ENCODE measurements around the gene BHMT2.

BHMT2 gene

GRCh38 chr5:79075646-79076426 is 6.3 kb downstream of the BHMT2 start:
- Histone ChIP-seq H3K9me3 (ENCODE audit: severe bottlenecking) (no peaks in the 10 kb centered on the region), H3K4me1 (ENCODE audit: insufficient read depth, poor library complexity, severe bottlenecking) (no peaks in the 10 kb centered on the region), H3K27ac (ENCODE audit: poor library complexity, severe bottlenecking) (no peak overlapping the region), H3K4me3 (ENCODE audit: severe bottlenecking) (no peak overlapping the region), H3K27me3 (ENCODE audit: insufficient read depth, poor library complexity, severe bottlenecking) (no peaks in the 10 kb centered on the region), H3K36me3 (ENCODE audit: low read depth) (no peaks in the 10 kb centered on the region)
- no peak for TF ChIP-seq CTCF (IDR thresholded peaks at IDR 0.05; ENCODE audit: poor library complexity, severe bottlenecking)
- no peak for DNase-seq (ENCODE audit: low spot score)
- ATAC-seq (ENCODE audit: low read depth), result no peak

DNA sequence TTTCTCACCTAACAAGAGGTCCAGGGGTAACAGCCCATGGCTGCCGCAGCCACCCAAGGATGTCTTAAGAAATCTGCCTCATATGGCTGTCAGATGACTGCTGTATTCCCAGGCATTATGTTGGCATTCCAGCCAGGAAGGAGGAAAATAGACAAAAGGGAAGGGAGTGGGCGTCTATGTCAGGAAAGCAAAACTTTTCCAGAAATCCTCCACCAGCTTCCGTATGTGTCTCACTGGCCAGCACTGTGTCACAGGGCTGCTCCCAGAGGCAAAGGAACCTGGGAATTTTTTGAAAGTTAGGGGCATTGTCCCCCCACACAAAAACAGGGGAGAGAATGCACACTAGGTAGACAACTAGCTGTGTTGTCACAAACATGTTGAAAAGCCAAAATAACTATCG is 7.3 kb downstream of the BHMT2 start:
- Histone ChIP-seq H3K27ac (ENCODE audit: poor library complexity, severe bottlenecking) (no peak overlapping the region), H3K27me3 (ENCODE audit: insufficient read depth, poor library complexity, severe bottlenecking) (no peaks in the 10 kb centered on the region), H3K36me3 (ENCODE audit: low read depth) (no peaks in the 10 kb centered on the region), H3K4me3 (ENCODE audit: severe bottlenecking) (no peak overlapping the region), H3K4me1 (ENCODE audit: insufficient read depth, poor library complexity, severe bottlenecking) (no peaks in the 10 kb centered on the region), H3K9me3 (ENCODE audit: severe bottlenecking) (no peaks in the 10 kb centered on the region)
- TF ChIP-seq CTCF (IDR thresholded peaks at IDR 0.05; ENCODE audit: poor library complexity, severe bottlenecking), result no peak
- ATAC-seq (ENCODE audit: low read depth) (no peak), DNase-seq (ENCODE audit: low spot score) (no peak)

GRCh38 chr5:79077680-79078365 is 8.3 kb downstream of the BHMT2 start:
- Histone ChIP-seq H3K36me3 (ENCODE audit: low read depth) (no peaks in the 10 kb centered on the region), H3K4me1 (ENCODE audit: insufficient read depth, poor library complexity, severe bottlenecking) (no peaks in the 10 kb centered on the region), H3K9me3 (ENCODE audit: severe bottlenecking) (no peaks in the 10 kb centered on the region), H3K27me3 (ENCODE audit: insufficient read depth, poor library complexity, severe bottlenecking) (no peaks in the 10 kb centered on the region), H3K4me3 (ENCODE audit: severe bottlenecking) (no peak overlapping the region), H3K27ac (ENCODE audit: poor library complexity, severe bottlenecking) (no peak overlapping the region)
- ATAC-seq (ENCODE audit: low read depth) (no peak), DNase-seq (ENCODE audit: low spot score) (no peak)
- no peak for TF ChIP-seq CTCF (IDR thresholded peaks at IDR 0.05; ENCODE audit: poor library complexity, severe bottlenecking)

- Histone ChIP-seq H3K4me3 (ENCODE audit: severe bottlenecking) (no peak overlapping the region), H3K36me3 (ENCODE audit: low read depth) (no peaks in the 10 kb centered on the region), H3K27ac (ENCODE audit: poor library complexity, severe bottlenecking) (no peak overlapping the region), H3K4me1 (ENCODE audit: insufficient read depth, poor library complexity, severe bottlenecking) (no peaks in the 10 kb centered on the region), H3K9me3 (ENCODE audit: severe bottlenecking) (no peaks in the 10 kb centered on the region), H3K27me3 (ENCODE audit: insufficient read depth, poor library complexity, severe bottlenecking) (no peaks in the 10 kb centered on the region)
- no peak for ATAC-seq (ENCODE audit: low read depth)
- DNase-seq (ENCODE audit: low spot score), result no peak
- TF ChIP-seq CTCF (IDR thresholded peaks at IDR 0.05; ENCODE audit: poor library complexity, severe bottlenecking), result no peak
Measured at GRCh38 chr5:79080804-79081203, 11.2 kb downstream of the BHMT2 start.

DNA sequence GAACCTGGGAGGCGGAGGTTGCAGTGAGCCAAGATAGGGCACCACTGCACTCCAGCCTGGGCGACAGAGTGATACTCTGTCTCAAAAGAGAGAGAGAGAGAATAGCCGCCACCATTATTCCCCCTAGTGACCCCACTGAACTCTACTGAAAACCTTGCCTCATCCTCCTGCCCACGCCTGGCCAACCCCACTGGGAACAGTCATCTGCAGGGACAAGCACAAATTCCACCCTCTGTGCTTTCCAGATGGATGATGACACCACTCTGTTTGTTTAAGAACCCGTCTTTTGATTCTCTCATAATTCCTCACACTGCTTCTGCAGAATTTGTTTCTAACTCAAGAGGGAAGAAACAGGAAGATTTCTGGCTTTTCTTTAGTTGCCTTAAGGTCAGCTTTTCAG is 12.2 kb downstream of the BHMT2 start:
- DNase-seq (ENCODE audit: low spot score) (no peak), ATAC-seq (ENCODE audit: low read depth) (0 out of 3 replicates have a peak, but pooled peaks have one; percentile 21)
- no peaks in the 10 kb centered on the region for H3K9me3 ChIP-seq (ENCODE audit: severe bottlenecking)
- H3K4me1 ChIP-seq (ENCODE audit: insufficient read depth, poor library complexity, severe bottlenecking), result no peaks in the 10 kb centered on the region
- H3K36me3 ChIP-seq (ENCODE audit: low read depth), result no peaks in the 10 kb centered on the region
- H3K4me3 ChIP-seq (ENCODE audit: severe bottlenecking), result no peak overlapping the region
- no peaks in the 10 kb centered on the region for H3K27me3 ChIP-seq (ENCODE audit: insufficient read depth, poor library complexity, severe bottlenecking)
- H3K27ac ChIP-seq (ENCODE audit: poor library complexity, severe bottlenecking), result no peak overlapping the region
- no peak for TF ChIP-seq CTCF (IDR thresholded peaks at IDR 0.05; ENCODE audit: poor library complexity, severe bottlenecking)

Data from RWPE2 (cell line).